Brain microvascular endothelial cell (primary cell): ENCODE measurements around the gene ZNF229.
"Not testable (repeated sequence)": the region's sequence is repeated elsewhere in the genome, so short reads cannot be mapped to it uniquely, and the experiment has no call there.

ENCODE experiments used
- DNase-seq: peaks from one replicate; pipeline ENCODE4 v3.0.0-alpha.2; 2020
- H3K27ac ChIP-seq: fragments of 250-450 bp; sonication (Bioruptor Pico); 2 replicates; pipeline ENCODE4 v1.5.1; 2020; ENCODE audit warnings: mild to moderate bottlenecking, moderate library complexity
- H3K27me3 ChIP-seq: fragments of 250-450 bp; sonication (Bioruptor Pico); replicated peaks from 2 replicates; pipeline ENCODE4 v1.5.1; 2020; ENCODE audit warnings: mild to moderate bottlenecking
- H3K36me3 ChIP-seq: fragments of 250-450 bp; sonication (Bioruptor Pico); replicated peaks from 2 replicates; pipeline ENCODE4 v1.5.1; 2020; ENCODE audit warnings: mild to moderate bottlenecking
- H3K4me3 ChIP-seq: 2 replicates; pipeline ENCODE4 v1.5.1; 2011; ENCODE audit warnings: low read depth, mild to moderate bottlenecking, control low read depth, low read length, moderate library complexity
- in situ Hi-C: cut with HindIII; loops from 2 replicates; pipeline ENCODE4 v1.10.0; 2017; ENCODE audit warnings: low sequenced_read_pairs, low pct_ligation_motif_present
- TF ChIP-seq, protein P1 (sequence below): IDR thresholded peaks from 2 replicates; pipeline ENCODE4 v1.5.1; 2011; ENCODE audit warnings: low read depth, mild to moderate bottlenecking, moderate library complexity, low read length, control low read depth, inconsistent platforms; ENCODE audit errors: missing control alignments

The ZNF229 gene

DNA sequence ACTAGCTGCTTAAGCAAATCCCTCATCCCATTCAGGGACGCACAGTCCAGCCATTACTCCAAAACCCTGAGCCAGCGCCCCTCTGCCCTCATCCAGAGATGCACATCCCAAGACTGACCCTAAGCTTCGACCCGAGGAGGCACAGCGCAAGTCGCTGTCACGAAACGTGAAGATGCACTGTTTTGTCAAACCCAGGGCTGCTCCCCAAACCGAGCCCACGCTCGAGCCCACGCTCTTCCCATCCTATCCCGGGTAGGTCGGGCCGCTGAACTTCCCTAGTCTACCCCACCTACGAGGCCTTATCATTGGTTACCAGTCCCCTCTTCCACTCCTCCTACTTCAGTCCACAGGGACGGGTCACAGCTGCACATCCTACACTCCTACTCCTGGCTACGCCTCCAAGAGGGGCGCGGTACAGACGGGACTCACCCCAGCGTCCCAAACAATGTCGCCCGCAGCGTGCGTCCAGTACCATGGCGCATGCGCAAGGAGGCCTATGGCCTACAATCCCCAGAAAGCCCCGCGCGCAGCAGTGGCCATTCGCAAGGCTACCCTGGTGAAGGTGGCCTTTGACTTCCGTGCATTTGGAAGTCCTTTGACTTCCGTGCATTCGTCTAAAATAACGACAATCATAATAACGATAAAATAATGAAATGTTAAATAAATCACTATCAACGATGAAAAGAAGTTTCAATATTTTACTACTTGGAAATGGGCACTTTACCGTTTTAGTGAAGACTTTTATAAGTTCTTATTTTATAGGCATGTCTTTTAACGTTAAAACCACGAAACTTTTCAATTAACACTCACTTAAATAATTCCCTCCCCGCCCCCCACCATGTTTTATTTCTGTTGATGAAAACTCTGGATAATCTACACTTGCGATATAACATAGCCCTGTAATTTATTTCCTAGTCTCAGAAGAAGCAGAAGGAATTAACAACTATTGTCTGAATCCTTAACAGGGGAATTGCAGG lies 46.8 kb downstream of the ZNF229 start, which contains the start of gene ZNF285:
ZNF285 (minus strand) TSS at position 470 of the 977 bp plus-strand sequence. CDS start 4,395 bp downstream, outside the sequence.
- no peak within 1 kb of the TSS for H3K27ac ChIP-seq
- no peaks in the 10 kb centered on the region for H3K27me3 ChIP-seq
- TF ChIP-seq, protein P1, sequence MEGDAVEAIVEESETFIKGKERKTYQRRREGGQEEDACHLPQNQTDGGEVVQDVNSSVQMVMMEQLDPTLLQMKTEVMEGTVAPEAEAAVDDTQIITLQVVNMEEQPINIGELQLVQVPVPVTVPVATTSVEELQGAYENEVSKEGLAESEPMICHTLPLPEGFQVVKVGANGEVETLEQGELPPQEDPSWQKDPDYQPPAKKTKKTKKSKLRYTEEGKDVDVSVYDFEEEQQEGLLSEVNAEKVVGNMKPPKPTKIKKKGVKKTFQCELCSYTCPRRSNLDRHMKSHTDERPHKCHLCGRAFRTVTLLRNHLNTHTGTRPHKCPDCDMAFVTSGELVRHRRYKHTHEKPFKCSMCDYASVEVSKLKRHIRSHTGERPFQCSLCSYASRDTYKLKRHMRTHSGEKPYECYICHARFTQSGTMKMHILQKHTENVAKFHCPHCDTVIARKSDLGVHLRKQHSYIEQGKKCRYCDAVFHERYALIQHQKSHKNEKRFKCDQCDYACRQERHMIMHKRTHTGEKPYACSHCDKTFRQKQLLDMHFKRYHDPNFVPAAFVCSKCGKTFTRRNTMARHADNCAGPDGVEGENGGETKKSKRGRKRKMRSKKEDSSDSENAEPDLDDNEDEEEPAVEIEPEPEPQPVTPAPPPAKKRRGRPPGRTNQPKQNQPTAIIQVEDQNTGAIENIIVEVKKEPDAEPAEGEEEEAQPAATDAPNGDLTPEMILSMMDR: no peak
- H3K4me3 ChIP-seq: peak within 1 kb of the TSS; percentile 76
- peak; percentile 92 for DNase-seq
- in situ Hi-C loops: no loop called here
- H3K36me3 ChIP-seq: no peaks in the 10 kb centered on the region

DNA sequence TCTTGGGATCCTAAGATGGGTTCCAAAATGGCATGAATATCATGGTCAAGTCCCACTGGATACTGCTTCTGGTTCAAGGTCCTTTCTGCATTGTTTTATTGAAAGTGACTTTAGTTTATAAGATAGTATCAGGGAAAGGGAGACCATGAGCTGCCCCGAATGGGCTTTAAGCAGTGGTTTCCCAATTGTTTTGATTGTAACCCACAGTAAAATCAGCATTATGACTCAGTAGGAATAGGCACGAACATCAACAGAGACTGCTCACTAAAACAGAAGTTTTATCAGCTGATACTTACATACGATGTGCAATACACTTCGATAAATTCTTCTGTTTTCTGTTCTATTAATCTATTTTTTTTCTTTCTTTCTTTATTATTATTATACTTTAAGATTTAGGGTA lies 59.0 kb downstream of the ZNF229 start:
- H3K27me3 ChIP-seq, in situ Hi-C loops, H3K36me3 ChIP-seq, H3K4me3 ChIP-seq, H3K27ac ChIP-seq: not testable (repeated sequence)
- peak; percentile 24 for DNase-seq
